PC-9 (cell line): ENCODE results near the gene TMEM17. TPM values are rescaled to one million over a fixed set of nuclear protein-coding genes. Genes with fewer than 3 reads are reported as not detected.

Experiments used
- BruUV-seq: library from RNA; stranded (reverse); fragments of 400-500 nt; replicated peaks from 2 replicates; lab custom pipeline; 2021; lab: Mats Ljungman, UMichigan
- CTCF ChIA-PET: fragments of 300-600 bp; sonication (Branson Sonifier 250); formaldehyde crosslinking; loops from one replicate; lab custom pipeline; 2022; ENCODE audit warnings: antibody characterized with exemption; lab: Charles Lee
- POLR2A ChIA-PET: fragments of 300-600 bp; sonication (Branson Sonifier 250); formaldehyde crosslinking; loops from one replicate; lab custom pipeline; 2022; ENCODE audit warnings: antibody characterized with exemption; ENCODE audit not compliant: unreplicated experiment; lab: Charles Lee
- DNase-seq, 2 experiments: peaks; one replicate each; pipeline versions ENCODE4 v3.0.0 to v3.0.0-alpha.2; 2015 to 2022; ENCODE audit warnings: mixed read lengths in 1 of 2
- H2AFZ ChIP-seq: fragments of 200-600 bp; sonication (generic); 2 replicates; pipeline ENCODE4 v1.8.1; 2017; ENCODE audit warnings: antibody characterized with exemption
- H3F3A ChIP-seq: fragments of 200-600 bp; sonication (generic); 2 replicates; pipeline ENCODE4 v1.8.1; 2017; ENCODE audit warnings: antibody characterized with exemption, mild to moderate bottlenecking, low read depth; ENCODE audit not compliant: insufficient read depth
- H3K27ac ChIP-seq: fragments of 200-600 bp; sonication (generic); 2 replicates; pipeline ENCODE4 v1.6.1; 2016; ENCODE audit warnings: mixed run types
- H3K27me3 ChIP-seq: fragments of 200-600 bp; sonication (generic); 2 replicates; pipeline ENCODE4 v1.6.1; 2016; ENCODE audit warnings: low read depth, mixed run types; ENCODE audit not compliant: insufficient read depth
- H3K36me3 ChIP-seq: fragments of 200-600 bp; sonication (generic); 2 replicates; pipeline ENCODE4 v1.6.1; 2016; ENCODE audit warnings: low read depth, mixed run types
- H3K4me1 ChIP-seq: fragments of 200-600 bp; sonication (generic); replicated peaks from 2 replicates; pipeline ENCODE4 v1.6.1; 2016; ENCODE audit warnings: mixed run types; ENCODE audit not compliant: insufficient read depth
- H3K4me2 ChIP-seq: fragments of 200-600 bp; sonication (generic); 2 replicates; pipeline ENCODE4 v1.6.1; 2017; ENCODE audit warnings: mixed run types
- H3K4me3 ChIP-seq: fragments of 200-600 bp; sonication (generic); 2 replicates; pipeline ENCODE4 v1.6.1; 2016; ENCODE audit warnings: mixed run types
- H3K79me2 ChIP-seq: fragments of 200-600 bp; sonication (generic); 2 replicates; pipeline ENCODE4 v1.6.1; 2017; ENCODE audit warnings: low read depth, mixed run types
- H3K9me2 ChIP-seq: fragments of 200-600 bp; sonication (generic); 2 replicates; pipeline ENCODE4 v1.8.1; 2017; ENCODE audit warnings: mild to moderate bottlenecking; ENCODE audit not compliant: insufficient read depth
- H3K9me3 ChIP-seq: fragments of 200-600 bp; sonication (generic); 2 replicates; pipeline ENCODE4 v1.8.1; 2016; ENCODE audit warnings: low read depth; ENCODE audit not compliant: insufficient read depth
- H4K20me1 ChIP-seq: fragments of 200-600 bp; sonication (generic); 2 replicates; pipeline ENCODE4 v1.8.1; 2017; ENCODE audit not compliant: insufficient read depth
- EZH2 ChIP-seq: fragments of 200-600 bp; sonication (generic); IDR thresholded peaks from 2 replicates; pipeline ENCODE4 v1.8.0; 2017; ENCODE audit warnings: antibody characterized with exemption, low read depth
- intact Hi-C: fragments of 100-400 bp; cut with micrococcal nuclease; formaldehyde crosslinking; loops from one replicate; pipeline ENCODE4 v1.10.0; 2022; ENCODE audit not compliant: unreplicated experiment
- total RNA-seq: library from RNA; stranded (reverse); gene quantifications from 2 replicates; pipeline ENCODE4 v1.2.3, GENCODE V29; 2021
- TF ChIP-seq, protein P1 (sequence below): fragments of 200-600 bp; sonication (generic); conservative IDR thresholded peaks from 2 replicates; pipeline ENCODE4 v1.6.1; 2017; ENCODE audit warnings: mixed run types, antibody characterized with exemption, mild to moderate bottlenecking, moderate library complexity

Gene TMEM17
- total RNA-seq, 1 experiment from 2014 or later, result 11.0 TPM

- no peak overlapping the region for H3K4me2 ChIP-seq
- ChIA-PET CTCF (no interaction called here), POLR2A (interaction anchor here (0.6 kb wide), 1 partner anchor 1129 kb away, joined by 3 read pairs; the partner anchor contains the start of gene WDPCP)
- H3K27me3 ChIP-seq, result no peaks in the 10 kb centered on the region
- H3K4me1 ChIP-seq, result peaks cover 16% of the 10 kb centered on the region
- TF ChIP-seq, protein P1, sequence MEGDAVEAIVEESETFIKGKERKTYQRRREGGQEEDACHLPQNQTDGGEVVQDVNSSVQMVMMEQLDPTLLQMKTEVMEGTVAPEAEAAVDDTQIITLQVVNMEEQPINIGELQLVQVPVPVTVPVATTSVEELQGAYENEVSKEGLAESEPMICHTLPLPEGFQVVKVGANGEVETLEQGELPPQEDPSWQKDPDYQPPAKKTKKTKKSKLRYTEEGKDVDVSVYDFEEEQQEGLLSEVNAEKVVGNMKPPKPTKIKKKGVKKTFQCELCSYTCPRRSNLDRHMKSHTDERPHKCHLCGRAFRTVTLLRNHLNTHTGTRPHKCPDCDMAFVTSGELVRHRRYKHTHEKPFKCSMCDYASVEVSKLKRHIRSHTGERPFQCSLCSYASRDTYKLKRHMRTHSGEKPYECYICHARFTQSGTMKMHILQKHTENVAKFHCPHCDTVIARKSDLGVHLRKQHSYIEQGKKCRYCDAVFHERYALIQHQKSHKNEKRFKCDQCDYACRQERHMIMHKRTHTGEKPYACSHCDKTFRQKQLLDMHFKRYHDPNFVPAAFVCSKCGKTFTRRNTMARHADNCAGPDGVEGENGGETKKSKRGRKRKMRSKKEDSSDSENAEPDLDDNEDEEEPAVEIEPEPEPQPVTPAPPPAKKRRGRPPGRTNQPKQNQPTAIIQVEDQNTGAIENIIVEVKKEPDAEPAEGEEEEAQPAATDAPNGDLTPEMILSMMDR, result no peak
- no peak for TF ChIP-seq EZH2
- no peaks in the 10 kb centered on the region for H4K20me1 ChIP-seq
- no peaks in the 10 kb centered on the region for H3K79me2 ChIP-seq
- no TSS peak for BruUV-seq
- intact Hi-C loops, result loop anchor here (10.0 kb wide), 1 partner anchor 1025 kb away; no protein-coding TSS in a partner anchor
- H3K9me2 ChIP-seq, result no peaks in the 10 kb centered on the region
- H3K9me3 ChIP-seq, result no peaks in the 10 kb centered on the region
- DNase-seq, result no peak
- H3K36me3 ChIP-seq, result no peaks in the 10 kb centered on the region
- H3F3A ChIP-seq, result no peaks in the 10 kb centered on the region
- H3K4me3 ChIP-seq, result no peak overlapping the region
- H2AFZ ChIP-seq, result no peak overlapping the region
- H3K27ac ChIP-seq, result no peak overlapping the region
Measured at GRCh38 chr2:62459672-62460071, 46.3 kb downstream of the TMEM17 start.

DNA sequence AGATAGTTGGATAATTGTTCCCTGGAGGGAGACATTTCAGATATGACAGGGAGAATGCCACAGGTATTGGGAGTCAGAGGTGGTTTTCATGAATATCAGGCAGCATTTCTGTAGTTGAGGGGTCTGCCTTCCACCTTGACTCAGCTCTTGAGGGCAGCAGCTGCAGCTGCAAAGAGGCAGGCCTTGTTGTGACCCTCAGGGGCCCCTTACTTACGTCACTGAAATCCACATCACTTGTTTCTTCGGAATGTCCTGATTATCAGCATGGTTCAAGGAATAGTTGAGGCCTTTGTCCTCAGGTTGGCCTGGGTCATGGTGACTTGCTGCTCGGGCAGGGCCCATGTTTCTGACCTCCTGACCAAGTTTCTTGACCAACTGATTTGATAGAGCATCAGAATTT lies 46.9 kb downstream of the TMEM17 start:
- Histone ChIP-seq H4K20me1 (no peaks in the 10 kb centered on the region), H3K4me2 (no peak overlapping the region), H3K79me2 (no peaks in the 10 kb centered on the region), H3F3A (no peaks in the 10 kb centered on the region), H3K4me3 (no peak overlapping the region), H3K9me2 (no peaks in the 10 kb centered on the region), H3K27ac (no peak overlapping the region), H3K4me1 (peaks cover 16% of the 10 kb centered on the region), H2AFZ (no peak overlapping the region), H3K27me3 (no peaks in the 10 kb centered on the region), H3K9me3 (no peaks in the 10 kb centered on the region), H3K36me3 (no peaks in the 10 kb centered on the region)
- no peak for DNase-seq
- CTCF ChIA-PET, result no interaction called here
- TF ChIP-seq, protein P1, result no peak
- no peak for TF ChIP-seq EZH2
- intact Hi-C loops, result loop anchor here (10.0 kb wide), 1 partner anchor 1026 kb away; no protein-coding TSS in a partner anchor
- BruUV-seq, result no TSS peak
- POLR2A ChIA-PET, result interaction anchor here (0.6 kb wide), 1 partner anchor 1129 kb away, joined by 3 read pairs; the partner anchor contains the start of gene WDPCP

- POLR2A ChIA-PET, result no interaction called here
- intact Hi-C loops, result loop anchor here (10.0 kb wide), 1 partner anchor 1026 kb away; no protein-coding TSS in a partner anchor
- H3K27ac ChIP-seq, result no peak overlapping the region
- DNase-seq, result no peak
- H3K36me3 ChIP-seq, result no peaks in the 10 kb centered on the region
- no peak overlapping the region for H3K4me2 ChIP-seq
- CTCF ChIA-PET, result no interaction called here
- H3K27me3 ChIP-seq, result no peaks in the 10 kb centered on the region
- H3K79me2 ChIP-seq, result no peaks in the 10 kb centered on the region
- H3K4me1 ChIP-seq, result peaks cover 16% of the 10 kb centered on the region
- no peaks in the 10 kb centered on the region for H3K9me3 ChIP-seq
- H3F3A ChIP-seq, result no peaks in the 10 kb centered on the region
- TF ChIP-seq, protein P1, result no peak
- TF ChIP-seq EZH2, result no peak
- H3K9me2 ChIP-seq, result no peaks in the 10 kb centered on the region
- no peaks in the 10 kb centered on the region for H4K20me1 ChIP-seq
- no peak overlapping the region for H2AFZ ChIP-seq
- no TSS peak for BruUV-seq
- H3K4me3 ChIP-seq, result no peak overlapping the region
Measured at GRCh38 chr2:62458671-62459081, 47.3 kb downstream of the TMEM17 start.
